ENCODE measurements around the gene METTL23. TPM values are rescaled to one million over a fixed set of nuclear protein-coding genes. Genes with fewer than 3 reads are reported as not detected.

The METTL23 gene
- total and polyA plus RNA-seq, 12 donors, result 24.6 to 91.5 (median 42.0) TPM

GRCh38 chr17:76700617-76701470 lies 25.8 kb upstream of the METTL23 start:
- H3K36me3 ChIP-seq (replicated peaks in 1 of 2), result no peaks in the 10 kb centered on the region
- TF ChIP-seq CTCF (IDR thresholded peaks at IDR 0.05), result no peak
- peak; percentile 15 to 84 for TF ChIP-seq POLR2A (IDR thresholded peaks at IDR 0.05)
- WGBS, 4 donors, result 17 to 23% (median 20%) methylated on average over 32 to 33 of the region's 33 CpGs
- peak overlapping the region; percentile 78 to 99 (median 92) for H3K27ac ChIP-seq
- DNase-seq, result peak; percentile 67 to 88 (median 81)
- H3K4me3 ChIP-seq, result peak overlapping the region in 1 of 4 donors; percentile 37
- peaks cover 75 to 89% of the 10 kb centered on the region in 2 donors for H3K4me1 ChIP-seq (replicated peaks in 1 of 2)
- no peaks in the 10 kb centered on the region for H3K27me3 ChIP-seq
- no peaks in the 10 kb centered on the region for H3K9me3 ChIP-seq (replicated peaks in 1 of 3)
- intact Hi-C loops (cut with DNase I), result no loop called here

- no peaks in the 10 kb centered on the region for H3K27me3 ChIP-seq
- no peaks in the 10 kb centered on the region for H3K36me3 ChIP-seq (replicated peaks in 1 of 2)
- H3K9me3 ChIP-seq (replicated peaks in 1 of 3), result no peaks in the 10 kb centered on the region
- H3K4me1 ChIP-seq (replicated peaks in 1 of 2), result peaks cover 70 to 83% of the 10 kb centered on the region in 2 donors
- H3K27ac ChIP-seq, result peak overlapping the region; percentile 78 to 99 (median 92)
- TF ChIP-seq CTCF (IDR thresholded peaks at IDR 0.05) (no peak), POLR2A (IDR thresholded peaks at IDR 0.05) (peak in 1 of 2 donors; percentile 10)
- peak in 1 of 7 donors; percentile 44 for DNase-seq
- H3K4me3 ChIP-seq, result no peak overlapping the region
- intact Hi-C loops (cut with DNase I), result no loop called here
- WGBS, 4 donors, result 28 to 46% (median 37%) methylated on average over 11 of the region's 11 CpGs
Measured at GRCh38 chr17:76701471-76701967, 25.1 kb upstream of the METTL23 start.

- Histone ChIP-seq H3K4me3 (no peak overlapping the region), H3K9me3 (replicated peaks in 1 of 3) (no peaks in the 10 kb centered on the region), H3K27me3 (no peaks in the 10 kb centered on the region), H3K4me1 (replicated peaks in 1 of 2) (peaks cover 65 to 83% of the 10 kb centered on the region in 2 donors), H3K27ac (peak overlapping the region; percentile 78 to 99 (median 92)), H3K36me3 (replicated peaks in 1 of 2) (no peaks in the 10 kb centered on the region)
- no peak for DNase-seq
- TF ChIP-seq POLR2A (IDR thresholded peaks at IDR 0.05) (no peak), CTCF (IDR thresholded peaks at IDR 0.05) (no peak)
- 33 to 47% (median 42%) methylated on average over 2 of the region's 2 CpGs for WGBS, 4 donors
- intact Hi-C loops (cut with DNase I), result no loop called here
Measured at GRCh38 chr17:76702076-76702475, 24.6 kb upstream of the METTL23 start.

- TF ChIP-seq CTCF (IDR thresholded peaks at IDR 0.05) (no peak), POLR2A (IDR thresholded peaks at IDR 0.05) (peak in 1 of 2 donors; percentile 20)
- peaks cover 61 to 83% of the 10 kb centered on the region in 2 donors for H3K4me1 ChIP-seq (replicated peaks in 1 of 2)
- H3K9me3 ChIP-seq (replicated peaks in 1 of 3), result no peaks in the 10 kb centered on the region
- H3K36me3 ChIP-seq (replicated peaks in 1 of 2), result no peaks in the 10 kb centered on the region
- peak overlapping the region; percentile 67 to 99 (median 92) for H3K27ac ChIP-seq
- H3K27me3 ChIP-seq, result no peaks in the 10 kb centered on the region
- 43 to 53% (median 52%) methylated on average over 8 to 10 of the region's 10 CpGs for WGBS, 4 donors
- peak in 5 of 7 donors; percentile 58 to 82 (median 72) for DNase-seq
- H3K4me3 ChIP-seq, result no peak overlapping the region
- intact Hi-C loops (cut with DNase I), result no loop called here
Measured at GRCh38 chr17:76702941-76703637, 23.6 kb upstream of the METTL23 start.

Data from adrenal gland (tissue), 12 donors.